Islet of Langerhans (tissue), 1 donor: ENCODE data around the gene NDUFAF2.
"Not testable (repeated sequence)": the region's sequence is repeated elsewhere in the genome, so short reads cannot be mapped to it uniquely, and the experiment has no call there.

Experiments used
- FAIRE-seq: peaks from one replicate; lab custom pipeline; 2011; peaks lifted over from hg19 to GRCh38; lab: Jason Lieb, UNC

Gene NDUFAF2

GRCh38 chr5:61178702-61179101 lies 233.7 kb downstream of the NDUFAF2 start:
- FAIRE-seq, result no peak

DNA sequence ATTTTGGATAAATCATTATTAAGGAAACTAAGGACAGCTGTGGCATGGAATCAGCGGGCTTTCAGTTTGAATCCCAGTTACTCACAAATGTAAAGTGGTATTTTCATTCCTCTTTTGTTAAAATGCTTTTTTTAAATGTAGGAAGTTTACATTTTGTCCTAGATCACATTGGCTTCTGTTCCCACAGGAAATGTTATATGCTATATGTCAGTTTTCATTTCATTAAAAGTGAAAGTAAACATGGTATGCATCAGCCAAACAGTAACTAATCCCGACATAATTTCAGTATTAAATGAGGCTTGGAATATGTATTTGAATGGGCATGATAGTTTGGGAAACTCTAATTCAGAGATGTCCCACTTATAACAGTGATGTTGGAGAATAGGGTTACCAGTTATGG lies 235.9 kb downstream of the NDUFAF2 start:
- no peak for FAIRE-seq

GRCh38 chr5:61182449-61182848 lies 237.4 kb downstream of the NDUFAF2 start:
- FAIRE-seq, result no peak

DNA sequence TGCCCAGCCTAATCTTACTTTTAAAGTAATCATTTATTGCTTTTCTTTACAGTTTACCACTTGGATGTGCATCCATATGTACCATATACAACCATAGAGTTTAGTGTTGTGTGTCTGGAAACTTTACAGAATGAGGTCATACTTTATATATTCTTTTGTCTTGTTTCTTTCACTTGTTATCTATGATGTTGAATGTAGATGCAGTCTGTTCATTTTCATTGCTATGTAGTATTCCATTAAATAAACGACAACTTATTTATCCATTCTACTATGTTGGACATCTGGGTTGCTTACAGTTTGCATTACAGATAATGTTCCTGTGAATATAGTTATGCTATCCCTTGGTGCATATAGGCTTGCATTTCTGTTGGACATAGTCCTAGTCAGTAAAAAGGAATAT lies 238.5 kb downstream of the NDUFAF2 start:
- no peak for FAIRE-seq

- FAIRE-seq, result no peak
Observed at GRCh38 chr5:61184708-61185107, 239.7 kb downstream of the NDUFAF2 start.

DNA sequence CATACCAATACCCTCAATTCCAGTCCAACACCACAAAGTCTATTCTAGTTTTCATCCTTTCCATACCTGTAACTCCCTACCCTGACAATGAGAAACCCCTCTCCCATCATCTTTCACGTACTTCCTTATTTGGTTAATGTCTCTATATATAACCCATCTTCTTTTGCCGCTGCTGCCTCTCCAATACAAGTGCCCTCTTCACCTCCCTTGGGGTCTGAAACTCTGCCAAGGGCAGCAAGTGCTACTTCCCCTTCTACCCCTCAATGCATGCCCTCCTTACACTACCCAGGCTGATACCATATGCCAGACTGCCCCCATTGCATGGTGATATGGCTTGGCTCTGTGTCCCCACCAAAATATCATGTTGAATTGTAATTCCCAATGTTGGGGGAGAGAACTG lies 241.6 kb downstream of the NDUFAF2 start:
- no peak for FAIRE-seq

GRCh38 chr5:61187352-61187751 lies 242.3 kb downstream of the NDUFAF2 start:
- FAIRE-seq, result not testable (repeated sequence)

GRCh38 chr5:61187826-61188225 lies 242.8 kb downstream of the NDUFAF2 start:
- FAIRE-seq, result not testable (repeated sequence)

GRCh38 chr5:61198606-61199005 lies 253.6 kb downstream of the NDUFAF2 start:
- FAIRE-seq, result no peak

- FAIRE-seq, result no peak
Observed at GRCh38 chr5:61200582-61201155, 255.7 kb downstream of the NDUFAF2 start.

- FAIRE-seq, result no peak
Observed at GRCh38 chr5:61202213-61202612, 257.2 kb downstream of the NDUFAF2 start.
